GM23338 (cell line): ENCODE results near the gene C1orf210. TPM values are rescaled to one million over a fixed set of nuclear protein-coding genes. Genes with fewer than 3 reads are reported as not detected.

Experiments used
- ATAC-seq: fragments of 200-7000 bp; cut with Tn5 transposase; 3 replicates; pipeline ENCODE4 v1.9.1; 2020
- DNase-seq: peaks from one replicate; pipeline ENCODE4 v3.0.0-alpha.2; 2015; ENCODE audit warnings: low spot score
- H2AFZ ChIP-seq: fragments of 200-600 bp; sonication (generic); 2 replicates; pipeline ENCODE4 v1.8.0; 2016; ENCODE audit warnings: antibody characterized with exemption, mild to moderate bottlenecking, moderate library complexity
- H3F3A ChIP-seq: fragments of 200-600 bp; sonication (generic); replicated peaks from 2 replicates; pipeline ENCODE4 v1.8.0; 2017; ENCODE audit warnings: antibody characterized with exemption, mixed run types, low read depth
- H3K27ac ChIP-seq: fragments of 200-600 bp; sonication (generic); 2 replicates; pipeline ENCODE4 v1.6.1; 2016; ENCODE audit warnings: low read depth
- H3K27me3 ChIP-seq: fragments of 200-600 bp; sonication (generic); 2 replicates; pipeline ENCODE4 v1.8.0; 2016; ENCODE audit warnings: mild to moderate bottlenecking, mixed run types, moderate library complexity; ENCODE audit not compliant: insufficient read depth
- H3K36me3 ChIP-seq: fragments of 200-600 bp; sonication (generic); 2 replicates; pipeline ENCODE4 v1.8.0; 2016; ENCODE audit warnings: mild to moderate bottlenecking; ENCODE audit not compliant: insufficient read depth
- H3K4me1 ChIP-seq: fragments of 200-600 bp; sonication (generic); 2 replicates; pipeline ENCODE4 v1.8.0; 2016; ENCODE audit warnings: mild to moderate bottlenecking, moderate library complexity; ENCODE audit not compliant: insufficient read depth
- H3K4me2 ChIP-seq: fragments of 200-600 bp; sonication (generic); 2 replicates; pipeline ENCODE4 v1.7.1; 2017; ENCODE audit warnings: mixed run types
- H3K4me3 ChIP-seq: fragments of 200-600 bp; sonication (generic); 2 replicates; pipeline ENCODE4 v1.6.1; 2016; ENCODE audit warnings: mixed run types
- H3K79me2 ChIP-seq: fragments of 200-600 bp; sonication (generic); replicated peaks from 2 replicates; pipeline ENCODE4 v1.8.0; 2017; ENCODE audit warnings: mild to moderate bottlenecking; ENCODE audit not compliant: insufficient read depth
- H3K9me2 ChIP-seq: fragments of 200-600 bp; sonication (generic); 2 replicates; pipeline ENCODE4 v1.8.0; 2017; ENCODE audit not compliant: insufficient read depth
- H4K20me1 ChIP-seq: fragments of 200-600 bp; sonication (generic); replicated peaks from 2 replicates; pipeline ENCODE4 v1.8.0; 2017; ENCODE audit warnings: mild to moderate bottlenecking; ENCODE audit not compliant: insufficient read depth
- H3K27ac Mint-ChIP-seq: 2 replicates; pipeline ENCODE4 v1.8.0; 2020; ENCODE audit warnings: inconsistent platforms, mild to moderate bottlenecking, moderate library complexity, mixed read lengths
- H3K27me3 Mint-ChIP-seq: 3 replicates; pipeline ENCODE4 v1.8.0; 2022; ENCODE audit warnings: low read depth, mild to moderate bottlenecking, moderate library complexity, mixed read lengths, inconsistent platforms; ENCODE audit not compliant: insufficient read depth, poor library complexity
- H3K36me3 Mint-ChIP-seq: 3 replicates; pipeline ENCODE4 v1.8.0; 2021; ENCODE audit warnings: low read depth, mild to moderate bottlenecking, inconsistent platforms, moderate library complexity, mixed read lengths
- H3K4me1 Mint-ChIP-seq: 3 replicates; pipeline ENCODE4 v1.8.0; 2020; ENCODE audit warnings: mild to moderate bottlenecking, inconsistent platforms, mixed read lengths
- H3K4me3 Mint-ChIP-seq: 3 replicates; pipeline ENCODE4 v1.8.0; 2021; ENCODE audit warnings: moderate library complexity, mild to moderate bottlenecking, inconsistent platforms, mixed read lengths
- H3K9me3 Mint-ChIP-seq: 3 replicates; pipeline ENCODE4 v1.8.0; 2020; ENCODE audit warnings: moderate library complexity, mild to moderate bottlenecking, inconsistent platforms, mixed read lengths
- CREB1 ChIP-seq: fragments of 250-450 bp; sonication (Bioruptor Pico); IDR thresholded peaks from 2 replicates; pipeline ENCODE4 v1.5.0; 2020; ENCODE audit warnings: low read depth, mild to moderate bottlenecking, moderate library complexity
- EZH2 ChIP-seq: fragments of 200-600 bp; sonication (generic); IDR thresholded peaks from one replicate; pipeline ENCODE4 v1.8.0; 2017; ENCODE audit warnings: antibody characterized with exemption, mild to moderate bottlenecking, low read depth; ENCODE audit not compliant: unreplicated experiment
- EZH2phosphoT487 ChIP-seq: fragments of 200-600 bp; sonication (generic); IDR thresholded peaks from one replicate; pipeline ENCODE4 v1.8.1; 2018; ENCODE audit warnings: antibody characterized with exemption; ENCODE audit not compliant: unreplicated experiment
- JUNB ChIP-seq: IDR thresholded peaks from one replicate; pipeline ENCODE4 v1.6.1; 2016; ENCODE audit warnings: antibody characterized with exemption; ENCODE audit not compliant: unreplicated experiment
- NANOG ChIP-seq: IDR thresholded peaks from 2 replicates; pipeline ENCODE4 v1.6.1; 2016; ENCODE audit warnings: antibody characterized with exemption, borderline replicate concordance
- POLR2AphosphoS5 ChIP-seq: IDR thresholded peaks from 2 replicates; pipeline ENCODE4 v1.6.1; 2016; ENCODE audit warnings: antibody characterized with exemption, low read depth
- REST ChIP-seq: IDR thresholded peaks from one replicate; pipeline ENCODE4 v1.6.1; 2018; ENCODE audit warnings: antibody characterized with exemption; ENCODE audit not compliant: unreplicated experiment
- STAT1 ChIP-seq: IDR thresholded peaks from one replicate; pipeline ENCODE4 v1.6.1; 2016; ENCODE audit warnings: antibody characterized with exemption; ENCODE audit not compliant: unreplicated experiment
- ZNF114 ChIP-seq: fragments of 250-450 bp; sonication (Bioruptor Pico); IDR thresholded peaks from 2 replicates; pipeline ENCODE4 v1.5.0; 2020; ENCODE audit warnings: mild to moderate bottlenecking, moderate library complexity
- ZNF331 ChIP-seq: fragments of 250-450 bp; sonication (Bioruptor Pico); IDR thresholded peaks from 2 replicates; pipeline ENCODE4 v1.5.0; 2020; ENCODE audit warnings: low read depth, mild to moderate bottlenecking, moderate library complexity
- ZNF462 ChIP-seq: fragments of 250-450 bp; sonication (Bioruptor Pico); IDR thresholded peaks from 2 replicates; pipeline ENCODE4 v1.5.0; 2020; ENCODE audit warnings: mild to moderate bottlenecking, moderate library complexity
- polyA plus RNA-seq: library from polyadenylated mRNA; unstranded; fragments of >200 nt; fragmentation: Nextera tagmentation; extraction: Ambion mirVana; gene quantifications from 2 replicates; pipeline ENCODE4 v1.2.1, GENCODE V29; 2016
- total RNA-seq: library from RNA; depleted of rRNA; stranded (reverse); fragments of >200 nt; shearing (Covaris generic); gene quantifications from 2 replicates; pipeline ENCODE4 v1.2.3, GENCODE V29; 2014
- TF ChIP-seq, protein P1 (sequence below), 2 experiments: fragments of 200-600 bp in 1 of 2; sonication (generic) in 1 of 2; conservative IDR thresholded peaks; 2 replicates each; pipeline versions ENCODE4 v1.5.1 to v1.6.1; 2016 to 2017; ENCODE audit warnings: antibody characterized with exemption in 2 of 2, low read depth in 2 of 2, mild to moderate bottlenecking in 2 of 2, moderate library complexity in 1 of 2
- TF ChIP-seq, protein P2 (sequence below): IDR thresholded peaks from 2 replicates; pipeline ENCODE4 v1.6.1; 2016; ENCODE audit warnings: antibody characterized with exemption

C1orf210 gene
- total and polyA plus RNA-seq, 2 experiments from 2014 or later = 10.3 to 17.1 TPM

GRCh38 chr1:43237121-43237520, 48.3 kb downstream of the C1orf210 start:
- Mint-ChIP-seq H3K4me3 (no peak overlapping the region), H3K4me1 (no peaks in the 10 kb centered on the region; the same call in 2 of the 3 replicates), H3K27me3 (peaks cover 2% of the 10 kb centered on the region), H3K9me3 (peaks cover 10% of the 10 kb centered on the region), H3K36me3 (peaks cover 2% of the 10 kb centered on the region; the same call in 1 of the 3 replicates), H3K27ac (no peak overlapping the region)
- TF ChIP-seq, protein P1, sequence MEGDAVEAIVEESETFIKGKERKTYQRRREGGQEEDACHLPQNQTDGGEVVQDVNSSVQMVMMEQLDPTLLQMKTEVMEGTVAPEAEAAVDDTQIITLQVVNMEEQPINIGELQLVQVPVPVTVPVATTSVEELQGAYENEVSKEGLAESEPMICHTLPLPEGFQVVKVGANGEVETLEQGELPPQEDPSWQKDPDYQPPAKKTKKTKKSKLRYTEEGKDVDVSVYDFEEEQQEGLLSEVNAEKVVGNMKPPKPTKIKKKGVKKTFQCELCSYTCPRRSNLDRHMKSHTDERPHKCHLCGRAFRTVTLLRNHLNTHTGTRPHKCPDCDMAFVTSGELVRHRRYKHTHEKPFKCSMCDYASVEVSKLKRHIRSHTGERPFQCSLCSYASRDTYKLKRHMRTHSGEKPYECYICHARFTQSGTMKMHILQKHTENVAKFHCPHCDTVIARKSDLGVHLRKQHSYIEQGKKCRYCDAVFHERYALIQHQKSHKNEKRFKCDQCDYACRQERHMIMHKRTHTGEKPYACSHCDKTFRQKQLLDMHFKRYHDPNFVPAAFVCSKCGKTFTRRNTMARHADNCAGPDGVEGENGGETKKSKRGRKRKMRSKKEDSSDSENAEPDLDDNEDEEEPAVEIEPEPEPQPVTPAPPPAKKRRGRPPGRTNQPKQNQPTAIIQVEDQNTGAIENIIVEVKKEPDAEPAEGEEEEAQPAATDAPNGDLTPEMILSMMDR (conservative IDR thresholded peaks at IDR 0.05; ENCODE audit: low read depth in 2 of 2) = no peak
- TF ChIP-seq, protein P2, sequence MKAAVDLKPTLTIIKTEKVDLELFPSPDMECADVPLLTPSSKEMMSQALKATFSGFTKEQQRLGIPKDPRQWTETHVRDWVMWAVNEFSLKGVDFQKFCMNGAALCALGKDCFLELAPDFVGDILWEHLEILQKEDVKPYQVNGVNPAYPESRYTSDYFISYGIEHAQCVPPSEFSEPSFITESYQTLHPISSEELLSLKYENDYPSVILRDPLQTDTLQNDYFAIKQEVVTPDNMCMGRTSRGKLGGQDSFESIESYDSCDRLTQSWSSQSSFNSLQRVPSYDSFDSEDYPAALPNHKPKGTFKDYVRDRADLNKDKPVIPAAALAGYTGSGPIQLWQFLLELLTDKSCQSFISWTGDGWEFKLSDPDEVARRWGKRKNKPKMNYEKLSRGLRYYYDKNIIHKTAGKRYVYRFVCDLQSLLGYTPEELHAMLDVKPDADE = no peak
- TF ChIP-seq STAT1 = no peak
- no peak for TF ChIP-seq POLR2AphosphoS5
- TF ChIP-seq REST = no peak
- TF ChIP-seq JUNB = no peak
- no peak for TF ChIP-seq EZH2
- TF ChIP-seq EZH2phosphoT487 = no peak
- TF ChIP-seq ZNF331 (CRISPR knock-in tag) = no peak
- TF ChIP-seq NANOG = no peak
- TF ChIP-seq ZNF462 (CRISPR knock-in tag) = no peak
- TF ChIP-seq ZNF114 = no peak
- TF ChIP-seq CREB1 = no peak
- DNase-seq (no peak), ATAC-seq (no peak)
- Histone ChIP-seq H3K79me2 (no peaks in the 10 kb centered on the region), H3K9me2 (no peaks in the 10 kb centered on the region), H2AFZ (no peak overlapping the region), H3K27me3 (no peaks in the 10 kb centered on the region), H4K20me1 (no peaks in the 10 kb centered on the region), H3F3A (no peaks in the 10 kb centered on the region), H3K4me3 (no peak overlapping the region), H3K27ac (no peak overlapping the region), H3K4me2 (no peak overlapping the region), H3K36me3 (no peaks in the 10 kb centered on the region), H3K4me1 (no peaks in the 10 kb centered on the region)
